GM18511 (cell line): ENCODE results near the gene MYBBP1A.

Experiments
- ATAC-seq: cut with Tn5 transposase; IDR thresholded peaks from one replicate; pipeline ENCODE4 v1.9.1; 2021; ENCODE audit warnings: mild to moderate bottlenecking, moderate library complexity; ENCODE audit not compliant: unreplicated experiment

The MYBBP1A gene

GRCh38 chr17:4523946-4524345, 31.2 kb downstream of the MYBBP1A start:
- ATAC-seq: no peak

GRCh38 chr17:4522661-4523060, 32.5 kb downstream of the MYBBP1A start:
- ATAC-seq: no peak

GRCh38 chr17:4520894-4521600, 34.1 kb downstream of the MYBBP1A start:
- no peak for ATAC-seq

GRCh38 chr17:4520060-4520893, 34.9 kb downstream of the MYBBP1A start:
- ATAC-seq: no peak

- ATAC-seq: no peak
Measured at GRCh38 chr17:4519361-4519788, 35.8 kb downstream of the MYBBP1A start.

GRCh38 chr17:4518901-4519300, 36.3 kb downstream of the MYBBP1A start:
- ATAC-seq: no peak

GRCh38 chr17:4516735-4517134, 38.4 kb downstream of the MYBBP1A start:
- no peak for ATAC-seq

GRCh38 chr17:4515501-4515900, 39.7 kb downstream of the MYBBP1A start:
- ATAC-seq: no peak

GRCh38 chr17:4514779-4515178, 40.4 kb downstream of the MYBBP1A start:
- ATAC-seq: no peak

GRCh38 chr17:4514206-4514605, 41.0 kb downstream of the MYBBP1A start:
- ATAC-seq: no peak

GRCh38 chr17:4513113-4514032, 41.8 kb downstream of the MYBBP1A start:
- no peak for ATAC-seq

- no peak for ATAC-seq
Measured at GRCh38 chr17:4512156-4513112, 42.8 kb downstream of the MYBBP1A start.

- ATAC-seq: no peak
Measured at GRCh38 chr17:4511199-4511932, 43.8 kb downstream of the MYBBP1A start.

GRCh38 chr17:4510618-4510941, 44.6 kb downstream of the MYBBP1A start:
- no peak for ATAC-seq

- no peak for ATAC-seq
Measured at GRCh38 chr17:4509923-4510617, 45.1 kb downstream of the MYBBP1A start.

GRCh38 chr17:4509401-4509800, 45.8 kb downstream of the MYBBP1A start:
- no peak for ATAC-seq

- no peak for ATAC-seq
Measured at GRCh38 chr17:4508207-4508606, 47.0 kb downstream of the MYBBP1A start.

- ATAC-seq: no peak
Measured at GRCh38 chr17:4507361-4508111, 47.6 kb downstream of the MYBBP1A start.
